Islet precursor cell (in vitro differentiated cells): ENCODE results near the gene TRMT112.

Experiments used
- DNase-seq: peaks from one replicate; pipeline ENCODE4 v3.0.0-alpha.2; 2018

The TRMT112 gene

GRCh38 chr11:64306563-64306875, 10.8 kb downstream of the TRMT112 start:
- no peak for DNase-seq

GRCh38 chr11:64305691-64306562, 11.4 kb downstream of the TRMT112 start:
- DNase-seq = peak; percentile 91

- peak; percentile 100 for DNase-seq
Observed at GRCh38 chr11:64305075-64305690, 12.2 kb downstream of the TRMT112 start, which contains the start of gene ESRRA. Gene ESRRA, plus strand, starts transcription at chr11:64305524. Its CDS starts 1,656 bp downstream, at chr11:64307180.

DNA sequence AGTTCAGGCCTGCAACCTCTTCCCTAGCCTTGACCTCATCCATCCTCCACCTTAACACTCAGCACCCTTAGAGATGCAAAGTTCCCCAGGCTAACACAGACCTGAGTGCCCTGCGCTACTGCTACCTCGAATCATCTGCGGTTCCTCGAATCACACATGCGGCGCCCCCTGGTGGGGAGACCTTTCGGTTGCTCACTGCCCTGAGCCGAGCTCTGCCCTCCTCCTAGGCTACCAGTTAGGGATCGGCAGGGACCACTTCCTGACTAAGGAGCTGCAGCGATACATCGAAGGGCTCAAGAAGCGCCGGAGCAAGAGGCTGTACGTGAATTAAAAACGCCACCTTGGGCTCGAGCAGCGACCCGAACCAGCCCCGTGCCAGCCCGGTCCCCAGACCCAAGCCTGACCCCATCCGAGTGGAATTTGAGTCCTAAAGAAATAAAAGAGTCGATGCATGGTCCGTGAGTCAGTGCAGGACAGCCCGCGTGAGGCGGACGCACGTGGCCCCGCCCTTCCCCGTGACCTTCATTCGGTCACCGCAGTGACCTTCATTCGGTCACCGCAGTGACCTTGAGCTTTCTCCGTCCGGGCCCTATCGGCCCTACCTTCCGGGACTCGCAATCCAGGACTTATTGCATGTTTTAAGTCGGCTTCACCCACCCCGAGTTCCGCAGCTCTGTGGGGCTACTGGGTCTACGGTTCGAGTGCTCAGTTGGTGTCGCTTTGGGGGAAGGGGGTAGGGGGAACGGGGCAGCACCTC, 12.9 kb downstream of the TRMT112 start:
- DNase-seq = peak; percentile 97

DNA sequence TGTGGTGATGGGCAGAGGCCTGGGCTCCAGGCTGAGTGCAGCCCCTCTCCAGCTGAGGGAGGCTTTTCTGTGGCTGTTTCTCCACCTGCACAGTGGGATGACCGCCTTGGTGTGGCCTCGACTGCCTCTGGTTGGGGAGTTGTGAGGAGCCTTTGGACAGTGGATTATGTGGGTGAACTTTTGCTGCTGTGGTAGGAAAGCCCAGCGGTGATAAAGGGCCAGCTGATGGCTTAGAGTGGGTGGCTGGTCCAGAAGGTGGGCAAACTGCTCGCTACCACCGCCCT, 13.4 kb downstream of the TRMT112 start:
- no peak for DNase-seq

GRCh38 chr11:64303109-64304031, 14.0 kb downstream of the TRMT112 start:
- no peak for DNase-seq

GRCh38 chr11:64299847-64300648, 17.3 kb downstream of the TRMT112 start, which contains the start of gene CATSPERZ:
Gene CATSPERZ, plus strand, starts transcription at chr11:64300358. Its CDS starts 53 bp downstream, at chr11:64300411.
- no peak for DNase-seq

GRCh38 chr11:64298966-64299846, 18.2 kb downstream of the TRMT112 start:
- DNase-seq = peak; percentile 56

DNA sequence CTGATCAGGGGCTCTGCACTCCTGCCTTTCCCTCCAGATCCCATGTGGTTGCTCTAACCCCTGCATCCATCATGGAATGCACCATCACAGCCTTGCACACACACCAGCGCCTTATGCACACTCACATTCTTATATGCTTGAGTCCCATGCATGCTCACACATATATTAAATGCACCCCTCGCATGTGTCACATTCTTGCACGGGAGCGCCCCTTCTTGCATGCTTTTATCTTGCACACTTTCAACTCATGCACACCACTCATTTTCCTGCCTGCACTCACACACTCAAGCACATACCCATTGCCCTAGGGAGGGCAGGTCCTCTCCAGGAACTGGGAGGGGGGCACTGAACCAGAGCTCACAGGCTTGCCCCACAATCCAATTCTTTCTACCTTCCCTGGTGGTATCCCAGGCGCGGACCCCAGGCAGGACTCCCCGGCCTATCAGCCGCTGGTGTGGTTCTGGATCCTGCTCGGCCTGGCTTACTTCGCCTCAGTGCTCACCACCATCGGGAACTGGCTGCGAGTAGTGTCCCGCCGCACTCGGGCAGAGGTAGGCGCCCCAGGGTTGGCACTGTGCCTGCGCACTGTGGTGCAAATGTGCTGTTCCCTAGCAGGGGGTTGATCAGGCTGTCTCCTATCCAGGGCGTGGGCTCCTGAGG, 19.5 kb downstream of the TRMT112 start:
- DNase-seq = no peak

GRCh38 chr11:64296830-64297698, 20.3 kb downstream of the TRMT112 start:
- peak; percentile 50 for DNase-seq

GRCh38 chr11:64296236-64296635, 21.1 kb downstream of the TRMT112 start:
- no peak for DNase-seq

DNA sequence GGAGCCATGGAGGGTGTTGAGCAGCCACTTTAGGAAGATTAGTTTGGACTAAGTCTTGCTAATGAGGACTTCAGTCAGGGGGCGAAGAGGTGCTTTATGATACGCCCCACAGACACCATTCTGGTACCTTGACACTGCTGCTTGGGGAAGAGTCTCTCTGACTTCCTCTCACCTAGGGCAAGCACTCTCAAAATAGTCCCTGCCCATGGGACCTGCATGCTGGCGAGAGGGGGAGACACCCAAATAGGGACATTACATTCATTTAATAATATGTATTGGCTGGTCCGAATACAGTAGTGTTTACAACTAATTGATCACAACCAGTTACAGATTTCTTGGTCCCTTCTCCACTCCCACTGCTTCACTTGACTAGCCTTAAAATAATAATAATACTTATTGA, 21.6 kb downstream of the TRMT112 start:
- DNase-seq = no peak

GRCh38 chr11:64294774-64295173, 22.6 kb downstream of the TRMT112 start:
- DNase-seq = peak; percentile 72

DNA sequence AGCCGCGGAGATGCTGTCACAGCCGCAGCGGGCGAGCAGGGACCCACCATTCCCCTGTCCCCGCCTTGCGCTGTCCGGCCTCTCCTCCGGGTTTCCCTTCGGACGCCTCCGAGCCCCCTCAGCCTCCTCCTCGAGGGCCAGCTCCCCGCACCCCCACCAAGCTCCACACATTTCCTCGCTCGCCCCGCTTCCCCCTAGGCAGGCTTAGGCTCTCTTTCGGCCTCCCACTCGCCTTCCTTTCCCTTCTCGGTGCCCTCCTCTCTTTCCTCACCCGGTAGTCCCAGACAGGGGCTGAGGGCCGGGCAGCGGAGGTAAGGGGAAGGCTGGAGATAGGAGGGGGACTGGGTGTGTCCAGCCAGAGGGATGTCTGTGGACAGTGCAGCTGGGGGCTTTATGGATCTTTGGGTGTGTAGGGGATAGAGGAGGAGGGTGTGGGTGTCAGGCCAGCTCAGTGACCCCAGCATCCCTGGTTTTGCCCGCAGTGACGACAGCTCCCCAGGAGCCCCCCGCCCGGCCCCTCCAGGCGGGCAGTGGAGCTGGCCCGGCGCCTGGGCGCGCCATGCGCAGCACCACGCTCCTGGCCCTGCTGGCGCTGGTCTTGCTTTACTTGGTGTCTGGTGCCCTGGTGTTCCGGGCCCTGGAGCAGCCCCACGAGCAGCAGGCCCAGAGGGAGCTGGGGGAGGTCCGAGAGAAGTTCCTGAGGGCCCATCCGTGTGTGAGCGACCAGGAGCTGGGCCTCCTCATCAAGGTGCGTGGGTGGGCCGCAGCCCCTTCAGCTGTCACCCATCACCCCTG, 24.7 kb downstream of the TRMT112 start:
- DNase-seq = no peak

- DNase-seq = no peak
Observed at GRCh38 chr11:64291752-64292459, 25.5 kb downstream of the TRMT112 start.

DNA sequence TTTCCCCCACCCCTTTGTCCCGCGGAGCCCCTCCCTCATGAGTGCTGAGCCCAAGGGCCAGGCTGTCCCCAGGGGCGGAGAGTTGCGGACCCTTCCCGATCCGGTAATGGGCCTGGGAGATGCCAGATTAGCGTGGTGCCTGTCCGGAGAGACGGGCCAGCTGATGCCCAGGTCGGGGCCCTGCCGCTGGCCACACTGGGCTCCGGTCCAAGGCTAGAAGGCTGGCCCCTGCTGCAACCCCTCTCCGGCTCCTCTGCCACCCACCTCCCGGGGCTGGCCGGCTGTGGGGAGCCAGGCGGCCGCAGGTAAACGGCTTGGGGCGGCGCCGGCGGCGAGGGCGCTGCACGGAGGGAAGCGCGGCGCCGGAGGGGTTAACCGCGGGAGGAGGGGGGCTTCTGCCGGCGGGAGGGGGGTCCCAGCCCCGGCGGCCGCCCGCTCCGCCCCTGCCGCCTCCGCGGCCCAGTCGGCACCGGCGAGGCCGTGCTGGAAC, 26.1 kb downstream of the TRMT112 start, which contains the start of gene KCNK4:
Gene KCNK4 (plus strand): TSS at position 41 of the 490 bp plus-strand sequence. CDS start 1,717 bp downstream, outside the sequence.
- DNase-seq = no peak
